Activated CD4-positive, alpha-beta memory T cell treated with anti-CD3 and anti-CD28 coated beads for 36 hours (primary cell): ENCODE data around the gene KLK15. TPM values are rescaled to one million over a fixed set of nuclear protein-coding genes. Genes with fewer than 3 reads are reported as not detected.

Source experiments
- CTCF ChIA-PET: fragments of 350-600 bp; sonication (Branson Sonifier 250); formaldehyde crosslinking; loops from one replicate; lab custom pipeline; 2021; ENCODE audit warnings: antibody characterized with exemption, inconsistent platforms; lab: Charles Lee
- POLR2A ChIA-PET: fragments of 350-600 bp; sonication (Branson Sonifier 250); formaldehyde crosslinking; loops from one replicate; lab custom pipeline; 2021; ENCODE audit warnings: antibody characterized with exemption; lab: Charles Lee
- DNase-seq: peaks from one replicate; pipeline ENCODE4 v3.0.0-alpha.2; 2020
- H3K27ac Mint-ChIP-seq: one replicate; pipeline ENCODE4 v1.8.0; 2021; ENCODE audit warnings: mixed read lengths
- H3K27me3 Mint-ChIP-seq: one replicate; pipeline ENCODE4 v1.8.0; 2021; ENCODE audit warnings: mixed read lengths
- H3K36me3 Mint-ChIP-seq: one replicate; pipeline ENCODE4 v1.8.0; 2021; ENCODE audit warnings: mixed read lengths
- H3K4me1 Mint-ChIP-seq: one replicate; pipeline ENCODE4 v1.8.0; 2021; ENCODE audit warnings: low read depth, mixed read lengths
- H3K4me3 Mint-ChIP-seq: one replicate; pipeline ENCODE4 v1.8.0; 2021; ENCODE audit warnings: mild to moderate bottlenecking, mixed read lengths
- H3K9me3 Mint-ChIP-seq: one replicate; pipeline ENCODE4 v1.8.0; 2021; ENCODE audit warnings: mixed read lengths
- intact Hi-C: fragments of 100-400 bp; cut with micrococcal nuclease; formaldehyde crosslinking; loops from one replicate; pipeline ENCODE4 v1.15.1; 2023
- total RNA-seq, 2 experiments: library from RNA; stranded (reverse); gene quantifications; one replicate each; pipeline ENCODE4 v1.2.3, GENCODE V29; 2021

The KLK15 gene
- total RNA-seq, 2 experiments from 2014 or later: not detected

- Mint-ChIP-seq H3K4me3 (no peak overlapping the region), H3K4me1 (no peaks in the 10 kb centered on the region), H3K9me3 (no peaks in the 10 kb centered on the region), H3K36me3 (no peaks in the 10 kb centered on the region), H3K27ac (no peak overlapping the region), H3K27me3 (peaks cover 48% of the 10 kb centered on the region)
- no peak for DNase-seq
- CTCF ChIA-PET: no interaction called here
- POLR2A ChIA-PET: no interaction called here
- intact Hi-C loops: no loop called here
These were observed 57.2 kb downstream of the KLK15 start for GRCh38 chr19:50776131-50776530.

Other genes with a start within 250 kb of the KLK15 start
- not detected for gene SYT3, start 193.7 kb downstream of the KLK15 start, total RNA-seq
- under 1 TPM in 1 of 2 experiments, not detected in 1; 0.69 TPM for gene C19orf81, start 184.1 kb downstream of the KLK15 start, total RNA-seq
- not detected for gene SHANK1, start 113.8 kb downstream of the KLK15 start, total RNA-seq
- under 1 TPM; 0.41 to 0.71 TPM for gene CLEC11A, start 110.2 kb downstream of the KLK15 start, total RNA-seq
- gene GPR32, start 63.1 kb downstream of the KLK15 start, total RNA-seq: not detected
- not detected for gene ACP4, start 43.2 kb downstream of the KLK15 start, total RNA-seq
- gene KLK1, start 9.8 kb downstream of the KLK15 start, total RNA-seq: under 1 TPM; 0.59 to 0.73 TPM
- gene KLK3, start 21.3 kb upstream of the KLK15 start, total RNA-seq: not detected
- not detected for gene KLK2, start 39.9 kb upstream of the KLK15 start, total RNA-seq
- not detected for gene KLK4, start 77.8 kb upstream of the KLK15 start, total RNA-seq
- gene KLK5, start 119.5 kb upstream of the KLK15 start, total RNA-seq: not detected
- not detected for gene KLK6, start 136.0 kb upstream of the KLK15 start, total RNA-seq
- not detected for gene KLK7, start 150.3 kb upstream of the KLK15 start, total RNA-seq
- gene KLK8, start 168.0 kb upstream of the KLK15 start, total RNA-seq: not detected
- not detected for gene KLK10, start 186.1 kb upstream of the KLK15 start, total RNA-seq
- gene KLK11, start 193.0 kb upstream of the KLK15 start, total RNA-seq: not detected
- gene KLK12, start 201.4 kb upstream of the KLK15 start, total RNA-seq: not detected
- gene KLK13, start 231.5 kb upstream of the KLK15 start, total RNA-seq: not detected
- under 1 TPM; 0.61 to 0.76 TPM for gene KLK14, start 249.3 kb upstream of the KLK15 start, total RNA-seq